Activated T-helper 9 cell treated with anti-CD3 and anti-CD28 coated beads, Interleukin-2, amount 50 U/mL, for 16 hours (primary cell): ENCODE results near the gene LRRC3B.

Experiments used
- DNase-seq: peaks from one replicate; pipeline ENCODE4 v3.0.0-alpha.2; 2020; ENCODE audit warnings: low read depth

Gene LRRC3B

DNA sequence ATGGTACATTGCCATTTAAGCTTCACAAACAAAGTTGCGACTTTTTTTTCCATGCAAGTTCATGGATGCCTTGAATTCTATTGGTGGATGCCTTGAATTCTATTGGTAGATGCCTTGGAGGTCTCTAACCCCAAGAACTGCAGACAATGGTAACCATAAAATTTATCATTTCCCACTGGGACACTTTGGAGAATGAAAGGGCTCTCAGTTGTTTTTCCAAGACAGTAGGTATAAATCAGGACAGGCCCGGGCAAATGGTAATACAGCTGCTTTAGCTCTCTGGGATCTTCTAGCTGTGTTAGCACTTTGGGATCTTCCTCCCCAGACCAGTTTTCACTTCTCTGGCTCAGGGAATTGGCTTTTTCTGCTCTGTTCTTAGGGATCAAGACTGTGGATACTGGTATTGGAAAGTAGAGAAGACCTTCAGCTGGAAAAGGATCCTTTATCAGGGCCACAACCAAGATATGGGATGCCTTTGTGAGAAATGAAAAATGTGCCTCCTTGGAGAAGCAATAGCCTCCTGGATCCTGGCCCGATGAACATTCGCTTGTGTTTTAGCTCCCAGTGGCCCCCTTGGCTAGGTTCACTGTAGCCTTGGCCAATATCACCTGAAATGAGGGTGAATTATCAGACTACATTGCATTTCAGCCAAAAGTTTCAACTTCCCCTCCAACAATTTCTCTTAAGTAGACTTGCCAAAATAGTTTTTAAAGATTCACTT is 8.3 kb downstream of the LRRC3B start:
- DNase-seq = no peak

DNA sequence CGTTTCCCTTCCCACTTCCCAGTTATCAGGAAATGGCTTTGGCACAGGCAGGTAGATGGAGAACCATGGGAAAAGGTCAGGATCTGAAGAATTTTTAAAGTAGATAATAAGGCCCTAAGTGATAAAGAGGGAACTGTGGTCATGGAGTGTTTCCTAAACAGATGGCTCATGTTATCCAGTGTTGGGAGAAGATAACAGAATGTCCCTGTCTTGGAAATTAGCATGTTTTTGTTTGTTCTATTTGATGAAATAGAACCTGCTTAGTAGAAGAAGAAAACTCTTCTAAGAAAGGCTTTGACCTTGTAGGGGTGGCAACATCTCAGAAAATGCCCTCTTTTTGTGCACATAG is 8.8 kb downstream of the LRRC3B start:
- DNase-seq = no peak

DNA sequence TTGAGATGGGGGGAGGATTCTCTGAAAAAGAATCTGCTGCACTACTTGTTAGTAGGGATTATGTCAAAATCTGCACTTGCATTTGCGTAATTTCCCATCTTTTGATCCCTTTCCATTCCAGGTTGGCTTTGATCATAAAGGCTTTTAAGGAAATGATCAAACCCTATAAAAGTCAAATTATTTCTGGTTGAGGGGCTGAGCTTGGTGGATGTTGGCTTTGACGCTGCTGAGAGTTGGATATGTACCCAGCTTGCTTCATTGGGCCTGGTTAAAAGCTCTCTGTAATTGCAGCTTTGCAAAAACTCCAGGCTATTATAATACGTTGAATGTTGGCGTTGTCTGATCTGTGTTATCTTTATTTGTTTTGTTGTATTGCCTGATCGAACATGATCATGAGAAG is 12.0 kb downstream of the LRRC3B start:
- DNase-seq = no peak

DNA sequence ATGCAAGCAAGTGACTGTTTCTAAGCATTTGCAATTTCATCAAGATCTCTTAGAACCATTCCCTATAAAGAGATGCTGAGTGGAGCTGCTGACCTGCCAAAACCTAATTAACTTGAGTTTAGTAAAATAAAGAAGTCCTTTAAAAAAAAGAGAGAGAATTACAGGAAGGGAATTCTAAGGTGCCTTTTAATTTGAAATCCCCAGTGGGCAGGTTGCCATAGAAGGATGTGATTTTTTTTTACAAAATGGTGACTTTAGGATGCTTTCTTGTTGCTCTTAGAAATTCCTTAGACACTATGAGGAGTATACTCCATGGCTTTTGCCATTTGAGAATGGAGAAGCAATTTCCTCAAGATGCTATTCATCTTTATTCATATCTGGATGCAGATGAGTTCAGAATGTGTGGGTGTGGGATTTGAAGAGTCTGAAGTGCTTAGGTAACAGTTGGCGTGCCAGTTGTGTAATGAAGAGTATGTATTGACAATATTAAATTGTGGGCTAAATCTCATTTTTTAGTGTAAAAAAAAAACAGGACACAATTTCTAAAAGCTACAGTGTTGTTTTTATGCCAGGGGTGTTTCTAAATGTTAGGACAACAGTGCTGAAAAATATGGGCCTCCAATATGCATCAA is 13.6 kb downstream of the LRRC3B start:
- DNase-seq = no peak

DNA sequence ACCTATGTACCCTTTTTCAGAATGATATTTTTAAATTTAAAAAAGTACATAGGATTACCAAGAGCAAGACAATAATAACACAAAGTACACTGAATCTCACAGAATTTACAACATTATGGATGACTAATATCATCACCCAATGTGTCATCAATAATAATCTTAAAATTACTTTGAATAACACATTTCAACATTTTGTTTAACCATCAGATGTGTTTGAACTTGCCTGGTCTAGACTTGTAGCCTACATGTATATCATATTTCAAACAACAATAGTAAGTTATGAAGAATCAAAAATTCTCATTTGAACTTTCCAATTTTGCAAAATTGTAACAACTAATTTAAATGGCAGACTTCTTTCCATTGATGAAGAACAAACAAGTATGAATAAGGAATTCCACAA is 15.1 kb downstream of the LRRC3B start:
- DNase-seq = no peak

DNA sequence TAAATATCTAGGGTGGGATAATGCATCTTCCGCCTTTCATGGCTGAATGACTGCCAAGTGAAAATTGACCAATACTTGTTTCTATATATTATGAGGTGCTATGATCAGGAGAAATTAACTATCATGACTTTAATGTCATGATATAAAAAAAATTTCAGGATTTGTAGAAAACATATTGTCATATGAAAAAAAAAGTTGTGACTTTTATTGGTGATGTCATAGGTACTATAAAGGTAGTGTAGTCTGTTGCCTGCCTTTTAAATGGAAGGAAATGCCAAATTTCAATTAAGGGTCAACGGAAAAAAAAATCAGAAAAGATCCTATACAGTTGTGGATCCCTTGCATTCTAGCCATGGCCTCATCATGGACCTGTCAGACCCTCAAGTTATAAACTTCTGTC is 15.5 kb downstream of the LRRC3B start:
- DNase-seq = no peak

DNA sequence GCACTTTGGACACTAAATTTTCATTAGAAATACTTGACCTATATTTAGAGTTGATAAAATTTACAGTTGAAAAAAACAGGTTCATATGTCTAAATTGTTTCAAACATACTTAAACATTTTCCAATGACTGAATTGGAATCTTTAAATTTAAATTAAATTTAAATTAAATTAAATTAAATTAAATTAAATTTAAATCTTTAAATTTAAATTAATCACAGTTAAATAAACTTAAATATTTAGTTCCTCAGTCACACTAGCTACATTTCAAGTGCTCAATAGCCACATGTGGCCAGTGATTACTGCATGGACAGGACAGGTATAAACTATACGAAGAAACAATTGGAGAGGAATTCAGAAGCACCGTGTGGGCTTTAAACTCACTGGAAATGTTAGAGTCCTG is 16.8 kb downstream of the LRRC3B start:
- no peak for DNase-seq

DNA sequence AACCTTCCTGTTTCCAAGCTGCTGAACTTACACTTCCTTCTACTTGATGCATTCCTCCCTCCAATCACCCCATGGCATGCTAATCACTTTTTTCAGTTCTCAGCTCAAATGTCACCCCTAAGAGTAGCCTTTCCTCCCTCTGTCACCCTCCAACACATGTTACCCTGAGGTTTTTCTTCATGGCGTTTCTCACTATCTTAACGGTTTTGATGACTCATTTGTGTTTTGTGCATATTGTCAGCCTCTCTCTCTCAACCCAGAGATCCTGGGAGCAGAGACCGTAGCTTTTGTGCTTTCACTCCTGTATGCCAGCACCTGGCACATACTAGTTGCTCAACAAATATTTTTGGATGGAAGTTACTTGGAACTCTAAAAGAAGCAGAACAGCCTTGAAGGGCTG is 24.5 kb downstream of the LRRC3B start:
- DNase-seq = no peak

DNA sequence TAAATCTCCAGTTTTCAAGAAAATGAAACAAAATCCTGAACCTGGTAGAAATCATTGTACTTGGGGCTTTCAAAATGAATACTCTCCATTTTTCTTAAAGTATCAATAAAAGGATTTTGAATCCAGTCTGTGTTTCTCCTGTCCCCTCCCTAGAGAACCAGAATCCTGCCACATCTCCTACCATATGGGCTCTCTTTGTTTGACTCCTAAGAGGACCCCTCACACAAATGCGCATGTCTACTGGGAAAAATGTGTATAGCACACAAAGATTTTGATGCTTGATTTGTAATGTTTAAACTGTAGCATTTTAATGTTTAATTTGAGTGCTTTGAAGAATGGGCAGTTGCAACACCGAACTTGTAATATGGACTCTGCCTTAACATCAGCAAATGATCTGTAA is 25.9 kb downstream of the LRRC3B start:
- DNase-seq = no peak

DNA sequence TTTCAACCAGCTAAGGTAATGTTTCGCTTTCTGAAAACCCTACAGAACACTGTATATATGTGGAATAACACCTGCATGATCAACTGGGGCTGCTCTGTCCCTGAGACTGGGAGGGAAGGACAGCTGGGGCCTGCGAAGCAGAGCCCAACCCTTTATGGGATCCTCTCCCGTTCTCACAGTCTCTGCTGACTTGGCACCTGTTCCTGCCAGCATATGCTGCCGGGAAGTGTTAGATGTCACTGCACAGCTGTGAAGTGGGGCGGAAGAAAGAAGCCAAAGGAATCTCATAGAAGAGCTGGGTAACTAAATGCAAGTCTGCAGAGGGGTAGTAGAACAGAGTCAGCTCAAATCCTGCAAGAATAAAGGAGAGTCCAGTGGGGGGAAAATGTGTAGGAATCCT is 29.6 kb downstream of the LRRC3B start:
- DNase-seq = no peak

DNA sequence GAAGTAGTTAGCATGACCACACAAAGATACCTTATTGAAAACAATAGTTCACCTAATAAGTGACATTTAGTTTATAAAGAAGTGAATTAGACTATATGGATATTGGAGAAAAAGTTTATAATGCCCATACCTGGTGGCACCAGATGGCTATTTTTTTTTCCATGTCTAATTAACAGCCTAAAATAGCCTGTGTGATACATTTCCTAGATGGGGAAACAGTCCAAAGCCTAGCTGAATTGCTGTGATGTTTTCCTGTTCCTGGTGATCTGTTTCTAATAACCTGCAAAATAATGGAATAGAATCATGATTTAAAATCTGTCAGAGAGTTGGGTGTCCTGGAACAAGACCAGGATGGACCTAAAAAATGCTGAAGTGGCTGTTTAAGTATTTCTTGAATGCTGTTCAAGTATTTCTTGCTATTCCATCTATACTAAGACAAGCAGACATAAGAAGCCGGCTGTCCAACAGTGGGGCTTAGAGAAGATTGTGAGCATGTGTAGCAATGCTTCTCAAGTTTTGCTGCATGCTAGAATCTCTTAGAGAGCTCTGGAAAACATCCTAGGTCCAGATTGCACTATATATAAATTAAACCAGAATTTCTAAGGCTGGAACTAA is 31.3 kb downstream of the LRRC3B start:
- DNase-seq = no peak

DNA sequence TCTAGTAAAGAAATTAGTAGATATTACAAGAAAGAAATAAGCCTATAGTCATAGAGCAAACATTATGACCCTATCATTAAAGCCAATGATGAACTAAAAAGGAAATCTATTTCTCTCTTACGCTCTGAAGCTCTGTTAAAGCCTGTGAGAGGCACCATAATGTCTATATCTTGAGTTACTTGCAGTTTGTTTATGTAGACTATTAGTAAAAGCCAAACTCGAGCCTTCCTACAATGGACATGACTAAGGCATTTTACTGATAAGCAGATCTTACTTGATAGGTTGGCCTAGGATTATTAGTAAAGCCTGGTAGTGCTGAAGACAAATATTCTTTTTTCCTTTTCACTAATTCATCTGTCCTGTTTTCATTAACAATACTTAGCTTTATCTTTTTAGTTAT is 32.7 kb downstream of the LRRC3B start:
- DNase-seq = no peak

DNA sequence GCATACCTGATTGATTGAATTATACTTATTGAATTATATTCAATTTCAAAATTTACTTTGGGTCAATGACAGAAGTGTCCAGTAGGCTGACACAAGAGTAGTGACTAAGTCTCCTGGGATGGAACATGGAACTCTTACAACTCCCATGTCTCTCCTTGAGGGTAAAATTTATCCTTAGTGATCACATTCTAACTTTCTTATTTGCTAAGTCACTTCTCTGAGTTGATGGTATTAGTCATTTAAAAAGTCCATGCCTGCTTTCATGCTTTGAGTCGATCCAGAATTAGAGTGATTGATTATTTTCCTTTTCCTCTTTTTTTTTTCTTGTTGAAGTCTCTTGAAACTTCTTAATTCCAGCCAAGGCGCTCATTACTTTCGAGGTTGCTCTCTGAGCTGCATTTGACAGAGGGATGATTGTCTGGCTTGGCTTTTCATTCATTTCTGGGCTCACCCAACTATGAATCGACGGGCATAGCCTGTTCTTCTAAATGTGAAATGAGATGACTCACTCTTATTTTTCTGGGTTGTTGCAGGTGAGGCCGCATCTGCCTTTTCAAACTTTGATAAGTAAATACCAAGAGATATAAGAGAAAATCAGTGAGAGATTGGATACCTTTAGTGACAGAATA is 34.9 kb downstream of the LRRC3B start:
- DNase-seq = no peak

DNA sequence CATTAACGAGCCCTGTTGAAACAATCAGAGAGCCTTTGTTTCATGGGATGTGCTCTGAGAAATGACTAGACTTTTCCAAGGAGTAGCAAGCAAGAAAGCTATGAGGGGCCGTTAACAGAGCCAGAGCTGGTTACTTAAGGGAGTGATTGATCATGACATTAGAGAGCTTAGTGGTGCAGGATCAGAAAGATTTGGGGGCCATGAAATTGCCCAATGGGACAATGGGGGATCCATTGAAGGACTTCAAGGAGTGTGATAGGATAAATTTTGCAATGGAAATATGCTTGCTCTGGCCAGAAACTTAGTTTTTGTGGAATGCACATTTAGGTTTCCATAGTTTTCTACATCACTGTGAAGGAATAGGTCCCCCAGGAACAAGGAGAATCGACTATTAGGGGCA is 45.6 kb downstream of the LRRC3B start:
- no peak for DNase-seq

DNA sequence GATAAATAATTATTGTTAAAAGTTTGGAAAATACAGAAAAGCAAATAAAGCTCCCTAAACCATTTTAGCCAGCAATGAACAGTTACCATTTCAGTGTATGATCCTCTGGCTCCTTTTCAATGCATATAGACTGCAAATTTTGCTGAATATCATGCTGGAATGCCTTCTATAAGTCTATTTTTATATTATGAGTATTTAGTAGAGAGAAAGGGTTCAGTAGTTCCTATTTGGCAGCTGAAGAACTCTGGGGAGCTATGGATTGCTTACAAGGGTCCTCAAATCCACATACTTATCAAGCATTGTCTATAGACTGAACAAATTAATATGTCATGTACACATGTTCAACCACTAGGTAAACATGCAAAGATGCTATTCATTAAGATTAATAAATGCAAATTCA is 46.1 kb downstream of the LRRC3B start:
- no peak for DNase-seq

DNA sequence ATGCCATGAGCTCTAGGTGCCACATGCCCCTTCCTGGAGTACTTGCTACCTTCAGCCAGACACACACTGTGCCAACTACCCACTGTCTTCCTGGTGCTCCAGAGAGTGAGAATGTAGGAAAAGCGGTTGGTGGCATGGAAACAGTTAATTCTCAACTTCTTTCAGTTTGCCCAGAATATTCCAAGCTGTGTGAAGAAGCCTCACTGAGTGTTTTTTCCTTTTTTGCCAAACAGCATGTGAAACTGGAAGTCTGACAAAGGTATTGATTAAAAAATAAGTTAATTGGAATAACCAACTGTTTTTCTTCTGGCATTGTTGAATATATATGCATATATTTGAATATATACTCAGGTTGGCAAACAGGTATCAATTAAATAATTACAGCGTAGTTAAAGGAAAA is 52.8 kb downstream of the LRRC3B start:
- DNase-seq = no peak

DNA sequence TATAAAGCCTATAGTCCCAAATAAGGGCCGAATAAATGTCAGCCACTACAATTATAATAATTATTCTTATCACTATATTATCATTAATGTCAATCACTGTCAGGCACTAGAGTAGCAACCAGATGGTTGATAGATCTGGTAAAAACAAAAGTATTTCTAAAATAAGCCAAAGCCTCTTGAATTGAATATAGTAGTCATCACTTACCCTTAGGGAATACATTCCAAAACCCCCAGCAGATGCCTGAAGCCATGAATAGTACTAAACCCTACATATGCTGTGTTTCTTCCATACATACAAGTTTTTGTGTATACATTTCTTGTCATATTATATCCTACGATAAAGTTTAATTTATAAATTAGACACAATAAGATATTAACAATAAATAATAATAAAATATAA is 59.1 kb downstream of the LRRC3B start:
- DNase-seq = no peak

DNA sequence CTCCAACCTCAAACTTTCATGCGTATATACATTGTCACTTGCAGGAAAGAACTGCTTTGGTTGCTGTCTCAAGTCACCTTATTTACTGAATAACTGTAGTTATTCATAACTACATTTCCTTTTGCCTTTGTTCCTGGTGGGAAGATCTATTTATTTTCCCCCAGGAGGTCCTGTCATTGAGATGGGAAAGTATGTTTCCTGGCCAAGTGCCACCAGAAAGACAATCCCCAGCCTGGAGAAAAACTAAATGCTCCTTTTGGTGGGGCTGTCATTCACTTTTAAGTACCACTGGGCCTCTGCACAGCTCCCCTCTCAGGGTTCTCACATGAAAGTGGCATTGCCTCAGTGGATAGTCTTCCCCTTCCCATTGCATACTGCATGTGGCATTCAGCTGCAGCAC is 59.8 kb downstream of the LRRC3B start:
- no peak for DNase-seq

DNA sequence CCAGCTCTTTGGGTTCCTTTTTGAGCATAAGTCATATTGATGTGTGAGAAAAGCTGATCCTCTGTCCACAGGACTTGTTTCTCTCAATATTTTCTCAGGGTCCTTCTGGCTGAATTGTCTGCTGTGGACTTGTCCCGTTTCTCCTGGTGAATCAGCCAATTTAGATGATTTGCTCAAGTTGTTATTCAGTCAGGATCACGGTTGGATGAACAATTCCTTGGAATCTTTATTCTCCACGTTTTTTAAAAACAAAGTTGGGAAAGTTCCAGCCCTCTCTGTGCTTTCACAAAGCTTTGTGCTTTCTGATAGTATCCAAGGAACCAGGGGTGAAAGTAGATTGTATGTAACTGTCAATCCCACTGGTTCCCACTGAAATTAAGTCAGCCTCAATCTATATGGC is 61.3 kb downstream of the LRRC3B start:
- no peak for DNase-seq

DNA sequence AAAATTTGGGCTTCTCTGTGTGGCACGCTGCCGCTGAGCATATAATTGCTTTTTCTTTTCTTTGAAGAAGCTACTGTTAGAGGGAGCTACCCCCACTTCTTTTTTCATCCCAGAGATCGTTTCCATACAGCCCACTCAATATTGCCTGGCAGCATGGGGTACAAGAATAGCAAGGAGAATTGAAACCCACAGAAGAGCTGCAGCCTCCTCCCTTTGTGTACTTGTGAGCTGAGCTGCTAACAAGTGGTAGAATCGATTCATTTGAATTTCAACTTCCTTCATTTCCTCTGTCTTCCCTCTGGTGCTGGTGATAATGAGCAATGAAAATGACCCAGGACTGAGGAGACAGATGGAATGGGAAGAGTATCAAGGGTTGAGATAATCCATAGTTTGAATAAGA is 64.9 kb downstream of the LRRC3B start:
- no peak for DNase-seq

DNA sequence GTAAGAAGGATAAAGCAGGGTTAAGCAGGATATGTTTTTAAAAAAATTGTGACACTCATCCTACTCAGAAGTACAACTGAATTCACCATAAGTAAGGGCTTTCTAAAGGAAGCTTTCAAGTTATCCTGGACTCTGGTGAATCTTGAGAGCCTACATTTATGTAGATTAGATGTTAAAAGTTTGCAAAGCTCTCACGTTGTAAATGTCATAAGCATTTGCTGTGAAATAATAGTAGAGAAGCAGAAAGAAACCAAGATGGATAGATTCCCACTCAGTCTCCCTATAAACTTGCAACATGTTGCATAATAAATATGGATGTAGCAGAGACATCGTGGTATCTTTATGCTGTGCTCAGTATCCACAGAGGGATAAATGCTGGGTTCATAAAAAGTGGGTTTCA is 77.0 kb downstream of the LRRC3B start:
- no peak for DNase-seq

DNA sequence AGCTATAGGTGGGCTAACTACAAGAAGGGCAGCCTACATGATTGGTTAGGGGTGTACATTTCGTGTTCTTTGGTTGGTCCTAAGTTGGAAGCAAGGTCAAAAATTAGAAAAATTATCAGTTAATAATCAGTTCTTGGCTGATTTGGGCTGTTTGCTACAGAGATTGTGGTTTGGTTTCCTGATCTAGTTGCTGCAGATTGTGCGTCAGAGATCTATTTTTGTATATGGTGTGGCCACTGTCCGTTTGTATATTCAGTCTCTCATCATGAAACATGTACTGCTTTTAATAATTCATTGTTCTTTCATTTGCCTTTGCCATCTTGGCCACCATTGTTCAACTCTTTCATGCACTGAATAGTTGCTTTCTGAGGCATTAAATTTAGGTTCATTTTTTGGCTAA is 80.9 kb downstream of the LRRC3B start:
- no peak for DNase-seq

DNA sequence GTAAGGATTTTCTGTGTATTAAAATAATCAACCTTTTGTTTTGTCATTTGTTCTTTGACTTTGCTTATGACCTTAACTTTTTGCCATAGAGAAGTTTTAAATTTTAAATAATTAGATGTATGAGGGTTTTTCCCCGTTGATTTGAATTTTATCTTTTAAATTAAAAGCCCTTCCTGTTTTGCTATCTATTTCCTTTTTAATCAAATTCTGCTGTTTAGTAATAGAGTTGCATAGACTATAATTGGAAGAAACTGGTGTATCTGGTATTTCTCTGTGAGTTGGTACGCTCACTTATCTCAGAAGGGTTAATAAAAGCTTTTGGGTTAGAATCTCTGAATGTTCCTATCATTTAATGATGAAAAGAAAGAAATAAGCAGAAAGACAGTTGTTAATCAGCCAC is 82.2 kb downstream of the LRRC3B start:
- no peak for DNase-seq

DNA sequence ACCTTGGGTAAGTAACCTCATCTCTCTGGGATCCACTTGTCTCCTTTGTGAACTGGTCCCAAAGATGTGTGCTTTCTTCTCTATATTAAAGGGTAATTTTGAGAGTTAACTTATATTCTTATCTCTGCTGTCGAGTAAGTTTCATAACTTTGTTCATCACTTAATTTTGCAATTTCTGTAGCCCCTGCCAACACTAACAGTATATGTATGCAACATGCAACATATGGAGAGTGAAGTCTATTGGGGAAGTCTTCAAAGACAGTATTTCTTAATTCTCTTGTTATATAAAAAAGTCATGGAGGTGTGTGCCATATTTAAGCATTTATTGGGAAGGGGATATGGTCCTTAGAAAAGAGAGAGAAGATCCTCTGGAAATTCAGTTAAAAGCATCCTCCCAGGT is 85.9 kb downstream of the LRRC3B start:
- no peak for DNase-seq
